ENCODE measurements around the gene INO80E.

The INO80E gene

DNA sequence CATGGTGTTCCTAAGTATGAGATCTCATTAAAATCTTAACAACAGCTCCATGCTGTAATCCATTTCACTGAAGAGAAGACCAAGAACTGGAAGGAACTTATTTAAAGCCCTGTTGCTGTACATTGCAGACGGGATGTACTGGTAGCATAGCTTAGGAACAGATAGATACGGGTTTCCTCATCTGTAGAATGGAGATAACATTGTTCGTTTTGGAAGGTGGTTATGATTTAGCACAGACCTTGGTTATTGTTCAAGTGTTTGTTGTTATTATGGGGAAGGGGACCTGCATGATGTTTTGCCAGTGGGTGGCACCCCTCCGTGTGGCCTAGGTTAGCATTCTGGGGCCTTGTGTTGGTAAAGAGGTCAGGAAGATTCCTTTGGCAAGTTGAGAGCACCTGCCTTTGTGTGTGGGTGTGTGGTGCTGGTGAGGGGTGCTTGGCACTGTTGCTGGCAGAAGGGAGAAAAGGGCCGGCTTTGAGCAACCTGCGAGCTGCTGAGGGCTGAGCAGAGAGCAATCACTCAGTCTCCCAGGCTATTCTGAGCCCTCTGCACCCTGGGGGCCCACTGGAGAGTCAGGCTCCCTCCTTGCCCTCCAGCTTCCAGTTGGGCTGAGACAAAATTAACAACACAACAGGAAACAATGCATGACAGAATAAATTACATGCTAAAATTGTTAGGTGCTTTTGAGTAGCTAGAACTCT lies 20.1 kb upstream of the INO80E start:
- DNase-seq = no peak

DNA sequence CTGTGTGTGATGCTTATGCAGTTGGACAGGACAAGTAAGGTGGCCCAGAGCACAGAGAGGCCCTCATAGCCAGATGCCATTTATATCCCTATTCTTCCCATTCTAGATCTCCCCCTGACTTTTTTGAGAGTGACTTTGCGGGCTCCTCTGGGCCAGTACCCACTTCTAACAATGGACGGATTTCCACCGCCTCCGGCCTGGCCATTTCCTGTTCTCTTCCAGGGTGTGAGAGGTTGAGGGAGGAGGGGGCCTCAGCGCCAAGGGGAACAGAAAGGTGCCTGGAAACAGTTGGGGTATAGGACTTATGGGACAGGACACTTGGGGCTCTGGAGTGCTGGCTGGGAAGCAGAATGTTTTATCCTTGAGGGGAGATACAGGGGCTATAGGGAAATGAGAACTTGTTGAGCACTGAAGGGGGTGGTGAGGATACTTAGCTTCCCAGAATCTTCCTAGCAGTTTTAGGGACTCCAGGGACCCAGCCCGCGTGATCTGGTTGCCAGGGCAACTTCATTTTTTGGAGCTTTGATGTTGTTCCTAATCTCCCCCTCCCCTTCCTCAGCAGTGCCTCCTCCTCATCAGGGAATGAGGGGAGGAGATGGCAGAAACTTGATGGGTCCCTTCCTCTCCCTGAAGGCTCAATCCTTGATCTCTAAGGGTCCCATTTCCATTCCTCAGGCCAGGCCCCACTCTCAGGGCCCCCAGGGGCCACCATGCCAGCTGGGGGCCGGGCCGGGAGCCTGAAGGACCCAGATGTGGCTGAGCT lies 18.8 kb upstream of the INO80E start:
- DNase-seq = no peak

DNA sequence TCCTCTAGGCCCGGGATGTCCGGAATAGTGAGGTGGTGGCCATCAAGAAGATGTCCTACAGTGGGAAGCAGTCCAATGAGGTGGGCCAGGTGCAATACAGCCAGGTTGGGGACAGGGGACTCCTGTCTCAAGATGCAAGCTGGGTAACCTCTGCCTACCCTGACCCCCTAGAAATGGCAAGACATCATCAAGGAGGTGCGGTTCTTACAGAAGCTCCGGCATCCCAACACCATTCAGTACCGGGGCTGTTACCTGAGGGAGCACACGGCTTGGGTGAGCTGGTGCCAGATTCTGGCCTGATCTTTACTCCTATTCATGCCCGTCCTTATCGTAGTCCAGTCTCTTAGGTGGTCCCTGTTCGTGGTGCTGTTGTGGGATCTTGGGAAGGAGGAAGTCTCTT lies 18.0 kb upstream of the INO80E start:
- DNase-seq = no peak

DNA sequence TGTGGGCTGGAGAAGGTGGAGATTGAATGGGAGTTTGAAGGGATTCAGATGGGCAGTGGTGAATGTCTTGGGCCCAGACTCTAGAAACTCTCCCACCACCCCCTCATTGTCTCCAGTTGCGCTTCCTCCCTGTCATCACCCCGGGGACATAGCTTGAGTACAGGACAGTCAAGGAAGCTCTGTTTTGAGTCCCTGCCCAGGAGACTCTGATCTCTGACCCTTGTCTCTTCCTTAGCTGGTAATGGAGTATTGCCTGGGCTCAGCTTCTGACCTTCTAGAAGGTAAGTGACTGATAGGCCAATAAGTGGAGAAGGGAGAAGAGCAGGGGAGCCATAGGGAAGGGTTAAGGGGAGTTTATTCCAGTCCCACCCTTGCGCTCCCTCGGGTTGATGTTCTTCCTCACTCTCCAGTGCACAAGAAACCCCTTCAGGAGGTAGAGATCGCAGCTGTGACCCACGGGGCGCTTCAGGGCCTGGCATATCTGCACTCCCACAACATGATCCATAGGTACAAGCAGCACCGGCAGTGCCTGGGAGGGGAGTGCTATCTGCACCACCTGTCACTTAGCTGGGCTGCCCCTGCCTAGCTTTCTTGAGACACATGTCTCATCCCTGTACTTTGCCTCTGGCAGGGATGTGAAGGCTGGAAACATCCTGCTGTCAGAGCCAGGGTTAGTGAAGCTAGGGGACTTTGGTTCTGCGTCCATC lies 17.3 kb upstream of the INO80E start:
- DNase-seq = no peak

DNA sequence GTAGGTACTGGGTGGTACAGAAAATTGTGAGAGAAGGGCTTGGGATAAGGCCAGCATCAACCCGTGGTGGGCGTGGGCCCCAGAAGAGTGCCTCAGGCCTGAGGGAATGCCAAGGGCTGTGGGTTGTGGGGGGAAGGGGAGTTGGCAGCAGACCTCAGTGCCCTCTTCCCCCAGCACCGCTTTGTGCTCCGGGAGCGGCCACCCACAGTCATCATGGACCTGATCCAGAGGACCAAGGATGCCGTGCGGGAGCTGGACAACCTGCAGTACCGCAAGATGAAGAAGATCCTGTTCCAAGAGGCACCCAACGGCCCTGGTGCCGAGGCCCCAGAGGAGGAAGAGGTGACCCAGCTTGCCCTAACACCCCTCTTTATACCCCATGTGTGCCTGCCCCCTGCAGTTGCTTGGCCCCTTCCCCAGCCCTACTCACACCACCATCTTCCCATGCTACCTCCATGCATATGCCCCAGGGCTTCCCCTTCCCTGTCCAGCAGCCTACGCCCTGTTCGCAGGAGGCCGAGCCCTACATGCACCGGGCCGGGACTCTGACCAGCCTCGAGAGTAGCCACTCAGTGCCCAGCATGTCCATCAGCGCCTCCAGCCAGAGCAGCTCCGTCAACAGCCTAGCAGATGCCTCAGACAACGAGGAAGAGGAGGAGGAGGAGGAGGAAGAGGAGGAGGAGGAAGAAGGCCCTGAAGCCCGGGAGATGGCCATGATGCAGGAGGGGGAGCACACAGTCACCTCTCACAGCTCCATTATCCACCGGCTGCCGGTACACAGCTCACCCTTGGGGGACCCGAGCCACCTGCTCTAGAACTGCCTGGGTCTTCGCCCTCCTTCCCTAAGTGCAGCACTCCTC lies 13.3 kb upstream of the INO80E start:
- DNase-seq = no peak

DNA sequence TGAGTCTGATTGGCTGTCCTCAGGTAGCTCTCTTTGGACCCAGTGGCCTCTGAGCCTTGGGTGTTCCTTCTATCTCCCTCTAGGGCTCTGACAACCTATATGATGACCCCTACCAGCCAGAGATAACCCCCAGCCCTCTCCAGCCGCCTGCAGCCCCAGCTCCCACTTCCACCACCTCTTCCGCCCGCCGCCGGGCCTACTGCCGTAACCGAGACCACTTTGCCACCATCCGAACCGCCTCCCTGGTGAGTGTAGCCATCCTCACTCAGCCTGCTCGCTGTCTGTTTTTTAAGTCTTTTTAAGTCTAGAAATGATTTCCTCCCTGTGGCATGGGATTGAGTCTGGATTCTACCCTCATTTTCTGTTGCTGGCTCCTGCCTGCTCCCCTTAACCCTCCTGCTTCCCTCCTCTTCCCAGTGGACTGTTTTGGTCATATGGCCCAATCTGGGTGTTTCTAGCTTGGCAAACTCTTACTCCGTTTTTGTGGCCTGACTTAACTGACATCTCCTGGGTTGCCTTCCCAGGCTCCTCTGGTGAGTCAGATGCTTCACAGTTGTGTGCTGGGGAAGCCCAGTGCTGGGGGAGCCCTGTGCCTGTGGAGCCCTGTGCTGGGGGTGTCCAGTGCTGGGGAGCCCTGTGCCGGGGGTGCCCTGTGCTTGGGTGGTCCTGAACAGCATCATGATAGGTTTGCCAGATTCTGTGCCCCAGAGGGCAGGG lies 12.5 kb upstream of the INO80E start:
- DNase-seq = no peak

DNA sequence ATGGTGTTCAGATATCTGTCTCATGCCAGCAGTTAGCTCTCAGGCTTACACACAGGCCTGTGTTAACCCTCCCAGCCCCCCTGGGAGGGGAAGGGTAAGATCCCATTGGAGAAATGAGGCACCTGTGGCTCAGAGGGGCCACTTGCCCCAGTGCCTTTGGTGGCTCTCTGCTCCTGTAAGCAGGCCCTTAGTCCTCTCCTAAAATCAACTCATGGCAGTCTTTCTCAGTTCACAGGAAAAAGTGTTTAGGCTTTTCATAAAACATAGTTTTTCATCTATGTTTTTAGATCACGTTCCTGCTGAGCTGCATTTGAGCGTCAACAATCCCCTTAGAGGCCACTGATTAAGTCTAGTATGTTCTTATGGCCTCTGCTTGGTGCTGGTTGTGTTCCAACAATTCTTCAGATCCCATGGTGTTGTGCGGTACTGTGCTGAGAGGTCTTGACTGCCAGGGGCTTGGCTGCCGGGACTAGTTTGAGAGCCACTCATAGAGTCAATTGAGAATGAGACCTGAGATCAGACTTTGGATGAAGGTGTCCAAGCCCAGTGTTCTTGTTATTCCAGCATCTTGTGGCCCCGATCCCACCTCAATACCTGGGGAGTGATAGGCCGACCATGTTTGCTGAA lies 11.8 kb upstream of the INO80E start:
- no peak for DNase-seq

DNA sequence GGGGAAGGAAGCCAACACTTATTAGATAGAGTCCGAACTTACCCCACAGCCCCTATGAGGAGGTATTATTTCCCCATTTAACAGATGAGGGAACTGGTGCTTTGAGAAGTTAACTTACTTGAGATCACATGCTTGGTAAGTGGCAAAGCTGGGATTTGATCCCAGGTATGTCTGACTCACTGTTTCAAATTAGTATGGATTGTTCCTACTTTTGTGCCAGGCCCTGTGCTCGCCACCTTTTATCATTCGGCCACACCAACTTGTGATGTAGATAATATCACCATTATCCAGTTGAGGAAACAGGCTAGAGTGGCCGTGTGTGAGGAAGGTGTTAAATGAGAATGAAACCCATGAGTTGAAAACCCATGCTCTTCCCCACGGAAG lies 11.3 kb upstream of the INO80E start:
- no peak for DNase-seq

DNA sequence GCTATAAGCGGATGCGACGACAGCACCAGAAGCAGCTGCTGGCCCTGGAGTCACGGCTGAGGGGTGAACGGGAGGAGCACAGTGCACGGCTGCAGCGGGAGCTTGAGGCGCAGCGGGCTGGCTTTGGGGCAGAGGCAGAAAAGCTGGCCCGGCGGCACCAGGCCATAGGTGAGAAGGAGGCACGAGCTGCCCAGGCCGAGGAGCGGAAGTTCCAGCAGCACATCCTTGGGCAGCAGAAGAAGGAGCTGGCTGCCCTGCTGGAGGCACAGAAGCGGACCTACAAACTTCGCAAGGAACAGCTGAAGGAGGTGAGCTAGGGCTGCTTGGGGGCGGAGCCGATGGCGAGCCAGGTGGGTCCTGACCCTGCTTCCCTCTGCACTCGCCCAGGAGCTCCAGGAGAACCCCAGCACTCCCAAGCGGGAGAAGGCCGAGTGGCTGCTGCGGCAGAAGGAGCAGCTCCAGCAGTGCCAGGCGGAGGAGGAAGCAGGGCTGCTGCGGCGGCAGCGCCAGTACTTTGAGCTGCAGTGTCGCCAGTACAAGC lies 10.7 kb upstream of the INO80E start:
- no peak for DNase-seq

DNA sequence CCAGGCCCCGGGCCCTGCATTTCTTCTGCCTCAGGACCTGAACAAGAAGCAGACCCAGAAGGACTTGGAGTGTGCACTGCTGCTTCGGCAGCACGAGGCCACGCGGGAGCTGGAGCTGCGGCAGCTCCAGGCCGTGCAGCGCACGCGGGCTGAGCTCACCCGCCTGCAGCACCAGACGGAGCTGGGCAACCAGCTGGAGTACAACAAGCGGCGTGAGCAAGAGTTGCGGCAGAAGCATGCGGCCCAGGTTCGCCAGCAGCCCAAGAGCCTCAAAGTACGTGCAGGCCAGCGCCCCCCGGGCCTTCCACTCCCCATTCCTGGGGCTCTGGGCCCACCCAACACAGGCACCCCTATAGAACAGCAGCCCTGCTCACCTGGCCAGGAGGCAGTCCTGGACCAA lies 9.8 kb upstream of the INO80E start:
- DNase-seq = no peak

DNA sequence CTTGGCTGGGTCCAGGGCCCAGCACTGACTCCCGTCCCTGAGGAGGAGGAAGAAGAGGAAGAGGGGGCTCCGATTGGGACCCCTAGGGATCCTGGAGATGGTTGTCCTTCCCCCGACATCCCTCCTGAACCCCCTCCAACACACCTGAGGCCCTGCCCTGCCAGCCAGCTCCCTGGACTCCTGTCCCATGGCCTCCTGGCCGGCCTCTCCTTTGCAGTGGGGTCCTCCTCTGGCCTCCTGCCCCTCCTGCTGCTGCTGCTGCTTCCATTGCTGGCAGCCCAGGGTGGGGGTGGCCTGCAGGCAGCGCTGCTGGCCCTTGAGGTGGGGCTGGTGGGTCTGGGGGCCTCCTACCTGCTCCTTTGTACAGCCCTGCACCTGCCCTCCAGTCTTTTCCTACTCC lies 9.1 kb upstream of the INO80E start:
- DNase-seq = no peak

DNA sequence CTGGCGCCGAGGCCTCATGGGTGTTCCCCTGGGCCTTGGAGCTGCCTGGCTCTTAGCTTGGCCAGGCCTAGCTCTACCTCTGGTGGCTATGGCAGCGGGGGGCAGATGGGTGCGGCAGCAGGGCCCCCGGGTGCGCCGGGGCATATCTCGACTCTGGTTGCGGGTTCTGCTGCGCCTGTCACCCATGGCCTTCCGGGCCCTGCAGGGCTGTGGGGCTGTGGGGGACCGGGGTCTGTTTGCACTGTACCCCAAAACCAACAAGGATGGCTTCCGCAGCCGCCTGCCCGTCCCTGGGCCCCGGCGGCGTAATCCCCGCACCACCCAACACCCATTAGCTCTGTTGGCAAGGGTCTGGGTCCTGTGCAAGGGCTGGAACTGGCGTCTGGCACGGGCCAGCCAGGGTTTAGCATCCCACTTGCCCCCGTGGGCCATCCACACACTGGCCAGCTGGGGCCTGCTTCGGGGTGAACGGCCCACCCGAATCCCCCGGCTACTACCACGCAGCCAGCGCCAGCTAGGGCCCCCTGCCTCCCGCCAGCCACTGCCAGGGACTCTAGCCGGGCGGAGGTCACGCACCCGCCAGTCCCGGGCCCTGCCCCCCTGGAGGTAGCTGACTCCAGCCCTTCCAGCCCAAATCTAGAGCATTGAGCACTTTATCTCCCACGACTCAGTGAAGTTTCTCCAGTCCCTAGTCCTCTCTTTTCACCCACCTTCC lies 8.5 kb upstream of the INO80E start:
- DNase-seq = no peak

DNA sequence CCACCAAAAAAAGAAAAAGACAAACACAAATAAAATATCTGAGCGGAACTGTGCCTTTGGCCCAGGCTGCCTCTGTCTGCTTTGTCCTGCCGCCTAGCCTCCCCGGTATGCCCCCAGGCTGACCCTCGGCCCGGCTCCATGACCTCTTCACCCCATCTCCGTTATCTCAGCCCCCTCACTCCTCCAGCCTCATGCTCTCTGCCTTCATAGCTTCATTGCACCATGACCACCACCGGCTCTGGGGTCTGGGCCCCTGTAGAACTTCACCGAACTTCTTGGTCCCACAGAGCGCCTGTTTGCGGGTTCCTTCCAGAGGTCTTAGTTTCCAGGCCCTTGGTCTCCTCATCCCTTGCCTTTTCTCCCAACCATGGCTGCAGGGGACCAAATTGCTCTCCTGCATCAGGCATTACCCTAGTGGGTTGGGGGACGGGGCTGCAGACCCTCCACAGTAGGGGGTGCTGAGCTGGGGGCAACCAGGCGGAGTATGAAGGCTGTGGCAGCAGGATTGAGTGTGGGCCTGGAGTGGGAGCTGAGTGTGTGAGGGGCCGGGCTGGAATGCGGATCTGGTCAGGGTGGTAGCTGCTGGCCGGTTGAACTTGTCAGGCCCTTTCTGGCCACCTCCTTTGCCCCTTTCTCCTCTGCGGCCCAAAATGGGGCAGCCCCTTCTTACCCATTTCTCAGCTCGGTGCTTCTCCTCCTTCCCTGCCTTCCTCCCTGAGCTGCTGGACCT lies 7.5 kb upstream of the INO80E start:
- DNase-seq = no peak

DNA sequence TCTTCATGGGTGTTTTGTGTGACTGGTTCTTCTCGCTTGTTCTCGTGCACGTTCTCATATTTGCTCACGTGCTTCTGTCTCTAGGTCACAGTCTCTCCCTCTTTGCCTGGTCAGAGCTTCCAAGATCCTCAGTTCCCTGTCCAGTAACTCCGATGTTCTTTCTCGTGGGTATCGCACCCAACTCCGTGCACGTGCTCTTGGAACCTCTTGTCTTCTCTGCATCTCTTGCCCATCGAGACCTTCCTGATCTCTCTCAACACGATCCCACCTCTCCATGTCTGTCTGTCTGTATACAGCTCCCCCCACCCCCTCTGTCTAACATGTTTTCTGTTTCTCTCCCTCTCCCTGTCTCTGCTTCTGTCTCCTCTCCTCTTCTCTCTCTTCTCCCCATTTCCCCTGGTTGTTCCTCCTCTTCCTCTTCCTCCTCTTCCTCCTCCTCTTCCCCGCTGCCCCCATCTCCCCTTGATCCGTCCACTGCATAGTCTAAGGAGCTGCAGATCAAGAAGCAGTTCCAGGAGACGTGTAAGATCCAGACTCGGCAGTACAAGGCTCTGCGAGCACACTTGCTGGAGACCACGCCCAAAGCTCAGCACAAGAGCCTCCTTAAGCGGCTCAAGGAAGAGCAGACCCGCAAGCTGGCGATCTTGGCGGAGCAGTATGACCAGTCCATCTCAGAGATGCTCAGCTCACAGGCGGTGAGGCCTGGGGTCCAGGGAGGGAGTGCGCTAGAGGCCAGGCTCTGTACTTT lies 6.8 kb upstream of the INO80E start:
- DNase-seq = no peak

DNA sequence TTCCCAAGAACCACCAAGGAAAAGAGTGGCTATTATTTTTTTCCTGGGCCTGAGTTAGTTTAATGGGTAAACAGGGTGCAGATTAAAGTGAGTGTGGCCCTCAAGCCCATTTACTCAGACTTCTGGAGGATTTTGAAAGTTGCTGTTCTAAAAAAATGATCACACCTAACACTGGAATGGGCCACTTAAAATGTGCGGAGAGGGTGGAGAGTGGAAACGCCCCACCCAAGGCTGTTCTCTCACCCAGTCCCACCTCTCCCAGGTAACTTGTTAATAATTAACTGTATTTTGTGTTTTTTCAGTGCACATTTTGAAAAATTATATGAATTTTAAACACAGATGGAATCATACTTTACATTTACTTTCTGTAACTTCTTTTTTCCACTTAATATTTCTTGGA lies 6.0 kb upstream of the INO80E start:
- no peak for DNase-seq

DNA sequence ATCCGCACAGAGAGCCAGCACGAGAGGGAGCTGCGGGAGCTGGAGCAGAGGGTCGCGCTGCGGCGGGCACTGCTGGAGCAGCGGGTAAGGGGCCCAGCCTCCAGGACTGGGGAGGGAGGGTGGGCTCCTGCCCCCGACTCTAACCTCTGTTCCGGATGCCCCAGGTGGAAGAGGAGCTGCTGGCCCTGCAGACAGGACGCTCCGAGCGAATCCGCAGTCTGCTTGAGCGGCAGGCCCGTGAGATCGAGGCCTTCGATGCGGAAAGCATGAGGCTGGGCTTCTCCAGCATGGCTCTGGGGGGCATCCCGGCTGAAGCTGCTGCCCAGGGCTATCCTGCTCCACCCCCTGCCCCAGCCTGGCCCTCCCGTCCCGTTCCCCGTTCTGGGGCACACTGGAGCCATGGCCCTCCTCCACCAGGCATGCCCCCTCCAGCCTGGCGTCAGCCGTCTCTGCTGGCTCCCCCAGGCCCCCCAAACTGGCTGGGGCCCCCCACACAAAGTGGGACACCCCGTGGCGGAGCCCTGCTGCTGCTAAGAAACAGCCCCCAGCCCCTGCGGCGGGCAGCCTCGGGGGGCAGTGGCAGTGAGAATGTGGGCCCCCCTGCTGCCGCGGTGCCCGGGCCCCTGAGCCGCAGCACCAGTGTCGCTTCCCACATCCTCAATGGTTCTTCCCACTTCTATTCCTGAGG lies 5.0 kb upstream of the INO80E start:
- DNase-seq = no peak

DNA sequence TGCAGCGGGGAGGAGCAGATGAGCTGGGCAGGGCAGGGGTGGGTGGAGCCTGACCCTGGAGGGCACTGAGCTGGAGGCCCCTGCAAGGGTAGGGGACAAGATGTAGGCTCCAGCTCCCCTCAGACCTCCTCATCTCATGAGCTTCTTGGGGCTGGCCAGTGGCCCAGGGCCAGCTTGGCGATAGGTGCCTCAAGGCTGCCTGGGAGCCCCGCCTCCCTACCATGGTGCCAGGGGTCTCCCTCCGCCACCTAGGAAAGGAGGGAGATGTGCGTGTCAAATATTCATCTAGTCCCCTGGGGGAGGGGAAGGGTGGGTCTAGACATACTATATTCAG lies 4.5 kb upstream of the INO80E start:
- DNase-seq = no peak

DNA sequence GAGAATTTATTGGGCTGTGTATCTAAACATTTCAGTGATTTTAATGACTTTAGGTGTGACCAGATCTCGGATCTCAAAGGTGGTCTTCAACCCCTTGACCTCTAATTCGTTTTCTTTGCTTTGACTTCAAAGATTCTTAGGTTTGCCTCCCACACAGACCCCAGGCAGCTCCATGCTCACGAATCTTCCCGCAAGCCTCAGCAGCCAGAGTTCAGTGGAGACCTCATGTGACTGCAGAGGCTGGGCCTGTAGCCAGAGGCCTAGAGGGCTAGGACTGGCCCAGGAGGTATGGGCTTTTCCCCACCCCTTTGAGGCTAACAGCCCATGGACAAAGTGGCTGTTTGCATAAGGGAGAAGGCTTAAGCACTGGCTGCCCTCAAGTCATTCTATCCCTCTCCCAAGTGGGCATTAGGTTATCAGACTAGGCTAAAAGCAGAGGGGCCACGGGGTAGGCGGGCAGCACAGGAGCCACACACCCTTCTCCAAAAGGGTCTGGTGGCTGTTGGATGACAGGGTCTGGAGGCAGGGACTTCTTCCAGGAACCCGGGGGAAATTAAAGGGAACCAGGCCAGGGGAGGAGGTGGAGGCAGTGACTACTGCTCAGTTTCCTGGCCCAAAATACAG lies 3.6 kb upstream of the INO80E start:
- no peak for DNase-seq

Measured in NCI-H526 treated with DMSO at 0.1 percent for 48 hours (cell line).